NCI-H526 (cell line): ENCODE measurements around the gene PXT1.
A peak's percentile ranks its signal among the peaks of the same experiment; 100 is the strongest.

Experiments used
- DNase-seq, 2 experiments: peaks; one replicate each; lab custom pipeline; 2025; lab: John Stamatoyannopoulos, UW

Gene PXT1

DNA sequence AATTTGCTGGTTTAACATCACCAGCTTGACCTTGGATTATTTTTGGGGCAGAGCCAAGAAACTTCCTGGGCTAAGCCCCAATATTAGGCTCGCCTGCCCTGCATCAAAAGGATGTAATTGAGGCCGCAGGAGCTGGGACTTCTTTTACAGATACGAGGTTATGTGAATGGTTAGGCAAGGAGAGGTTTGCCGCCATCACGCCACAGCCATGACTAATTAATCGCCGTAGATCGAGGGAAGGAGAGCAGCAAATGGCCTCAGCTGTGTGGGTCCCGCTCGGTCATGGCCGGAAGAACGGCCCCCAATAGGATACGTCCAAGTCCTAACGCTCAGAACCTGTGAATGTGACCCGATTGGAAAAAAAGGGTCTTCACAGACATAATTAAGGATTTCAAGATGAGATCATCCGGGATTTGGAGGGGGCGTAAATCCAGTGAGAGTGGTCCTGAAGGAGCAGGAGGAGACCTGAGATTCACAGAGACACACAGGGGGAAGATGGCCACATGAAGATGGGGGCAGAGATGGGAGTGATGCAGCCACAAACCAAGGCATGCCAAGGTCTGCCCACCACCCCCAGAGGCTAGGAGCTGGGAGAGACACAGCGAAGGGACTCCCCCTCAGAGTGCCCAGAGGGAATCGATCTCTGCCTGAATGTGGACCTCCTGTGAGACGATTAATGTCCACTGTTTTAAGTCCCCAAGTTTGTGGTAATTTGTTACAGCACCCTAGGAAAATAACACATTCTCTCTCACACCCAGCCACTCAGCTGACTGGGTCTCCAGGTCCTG, 96.0 kb downstream of the PXT1 start:
- DNase-seq = no peak

DNA sequence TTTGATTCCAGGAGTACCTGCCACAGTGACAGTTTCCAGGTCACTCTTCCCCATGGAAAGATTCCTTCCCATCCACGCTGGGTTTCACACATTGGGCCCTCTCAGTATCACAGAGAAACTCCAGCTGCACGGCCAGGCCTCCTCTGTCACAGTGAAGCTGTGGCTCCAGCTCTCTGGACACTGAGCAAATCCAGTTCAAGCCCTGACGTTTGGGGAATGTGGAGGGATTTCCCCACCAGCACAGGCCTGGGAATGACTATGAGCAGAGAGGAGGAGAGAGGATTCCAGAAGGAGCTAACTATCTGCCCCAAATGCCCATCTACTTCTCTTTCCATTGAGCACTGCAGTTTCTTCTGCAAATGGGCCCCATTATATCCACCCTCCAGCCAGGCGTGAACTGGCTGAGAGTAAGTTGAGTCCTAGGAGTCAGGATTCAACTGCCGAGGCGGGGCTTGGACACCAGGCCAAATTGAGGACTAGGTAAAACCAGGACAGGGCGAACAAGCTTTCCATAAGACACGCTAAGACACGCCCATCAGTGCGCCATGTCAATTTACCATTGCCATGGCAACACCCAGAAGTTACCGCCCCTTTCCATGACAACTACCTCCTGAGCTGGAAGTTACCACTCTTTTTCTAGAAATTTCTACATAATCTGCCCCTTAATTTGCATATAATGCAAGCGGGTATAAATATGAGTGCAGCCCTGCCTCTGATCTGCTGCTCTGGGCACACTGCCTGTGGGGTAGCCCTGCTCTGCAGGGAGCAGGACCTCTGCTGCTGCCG, 96.8 kb downstream of the PXT1 start:
- peak in 1 of 2 experiments; percentile 52 for DNase-seq

DNA sequence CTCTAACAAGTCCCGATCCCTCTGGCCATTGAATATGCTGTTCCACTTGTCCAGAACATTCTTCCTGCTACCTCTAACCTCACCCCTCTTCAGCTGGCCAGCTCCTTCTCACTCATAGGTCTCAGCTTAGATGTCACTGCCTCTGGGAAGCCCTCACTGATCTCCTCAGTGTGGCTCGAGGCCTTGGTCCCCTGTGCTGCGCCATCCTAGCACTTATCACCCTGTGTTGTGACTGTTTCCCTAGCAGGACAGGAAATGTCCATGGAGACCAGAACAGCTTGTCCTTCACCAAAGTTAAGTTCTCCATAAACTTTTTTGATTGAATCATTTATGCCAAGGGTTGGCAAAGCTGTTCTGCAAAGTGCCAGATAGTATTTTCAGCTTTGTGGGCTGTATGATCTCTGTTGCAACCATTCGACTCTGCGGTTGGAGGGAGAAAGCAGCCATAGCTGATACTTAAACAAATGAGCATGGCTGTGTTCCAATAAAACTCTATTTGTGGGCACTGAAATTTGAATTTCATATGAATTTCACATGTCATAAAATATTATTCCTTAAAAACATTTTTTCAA, 99.5 kb downstream of the PXT1 start:
- DNase-seq = peak; percentile 58 to 79

DNA sequence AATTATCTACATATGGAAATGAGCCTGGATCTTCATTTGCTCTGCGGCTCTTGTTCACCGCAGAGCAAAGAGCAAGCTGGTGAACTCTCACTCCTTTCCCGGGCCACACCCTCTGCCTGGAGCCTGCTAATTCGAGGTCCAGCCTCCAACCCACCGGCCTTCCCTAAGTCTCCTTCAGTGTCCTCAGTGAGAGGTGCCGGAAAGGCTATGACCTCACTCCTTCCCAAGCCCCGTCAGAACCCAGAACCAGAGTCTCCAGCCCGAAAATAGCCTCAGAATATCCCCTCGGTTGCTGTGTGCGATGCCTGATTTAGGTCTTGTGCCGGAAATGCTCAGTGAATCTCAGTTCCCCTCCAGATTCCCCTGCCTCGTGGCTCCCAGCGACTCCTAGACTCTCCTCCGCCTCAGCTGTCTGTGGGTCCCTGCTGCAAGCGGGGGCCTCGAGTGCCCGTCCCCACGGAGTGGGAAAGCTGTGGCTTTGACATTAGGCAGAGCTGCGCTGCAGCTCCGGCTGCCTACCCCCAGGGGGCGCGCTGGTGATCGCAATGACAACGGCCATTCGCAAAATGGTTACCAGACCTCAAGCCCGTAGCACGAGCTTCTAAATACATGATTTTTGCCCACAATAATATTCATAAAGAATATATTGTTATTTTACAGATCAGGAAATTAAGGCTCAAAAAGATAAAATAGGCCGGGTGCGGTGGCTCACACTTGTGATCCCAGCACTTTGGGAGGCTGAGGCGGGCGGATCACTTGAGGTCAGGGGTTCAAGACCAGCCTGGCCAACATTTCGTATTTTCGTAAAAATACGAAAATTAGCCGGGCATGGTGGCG, 101.8 kb downstream of the PXT1 start:
- DNase-seq = peak; percentile 92 to 94
